Glomerular endothelial cell (primary cell): Measurements from ENCODE around the gene DCP2. TPM values are rescaled to one million over a fixed set of nuclear protein-coding genes. Genes with fewer than 3 reads are reported as not detected.
A peak's percentile ranks its signal among the peaks of the same experiment; 100 is the strongest.

Source experiments
- DNase-seq: peaks from one replicate; pipeline ENCODE4 v3.0.0-alpha.2; 2011; ENCODE audit warnings: low read depth, low spot score; ENCODE audit errors: extremely low read depth
- total RNA-seq: library from RNA; depleted of rRNA; stranded (reverse); fragments of >200 nt; gene quantifications from 2 replicates; pipeline ENCODE4 v1.2.3, GENCODE V29; 2015

DCP2 gene
- total RNA-seq, 1 donor from 2014 or later = 29.2 TPM

DNA sequence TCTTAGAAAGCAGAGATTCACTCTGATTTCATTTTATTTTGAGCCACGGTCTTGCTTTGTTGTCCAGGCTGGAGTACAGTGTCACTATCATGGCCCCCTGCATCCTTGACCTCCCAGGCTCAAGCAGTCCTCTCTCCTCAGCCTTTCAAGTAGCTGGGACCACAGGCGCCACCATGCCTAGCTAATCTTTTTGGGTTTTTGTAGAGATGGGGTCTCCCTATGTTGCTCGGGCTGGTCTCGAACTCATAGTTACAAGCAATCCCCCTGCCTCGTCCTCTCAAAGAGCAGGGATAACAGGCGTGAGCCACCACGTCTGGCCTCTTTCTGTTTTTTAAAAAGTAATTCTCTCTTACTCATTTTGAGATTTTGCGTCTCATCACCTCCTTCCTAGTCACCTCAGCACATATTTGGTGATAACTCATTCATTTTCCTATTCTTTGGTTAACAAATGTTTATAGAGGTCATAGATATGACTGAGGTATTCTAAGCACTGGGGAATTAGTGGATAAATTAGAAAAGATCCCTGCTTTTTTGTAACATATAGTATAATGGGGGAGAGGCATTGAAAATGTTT lies 10.8 kb upstream of the DCP2 start:
- DNase-seq = no peak

DNA sequence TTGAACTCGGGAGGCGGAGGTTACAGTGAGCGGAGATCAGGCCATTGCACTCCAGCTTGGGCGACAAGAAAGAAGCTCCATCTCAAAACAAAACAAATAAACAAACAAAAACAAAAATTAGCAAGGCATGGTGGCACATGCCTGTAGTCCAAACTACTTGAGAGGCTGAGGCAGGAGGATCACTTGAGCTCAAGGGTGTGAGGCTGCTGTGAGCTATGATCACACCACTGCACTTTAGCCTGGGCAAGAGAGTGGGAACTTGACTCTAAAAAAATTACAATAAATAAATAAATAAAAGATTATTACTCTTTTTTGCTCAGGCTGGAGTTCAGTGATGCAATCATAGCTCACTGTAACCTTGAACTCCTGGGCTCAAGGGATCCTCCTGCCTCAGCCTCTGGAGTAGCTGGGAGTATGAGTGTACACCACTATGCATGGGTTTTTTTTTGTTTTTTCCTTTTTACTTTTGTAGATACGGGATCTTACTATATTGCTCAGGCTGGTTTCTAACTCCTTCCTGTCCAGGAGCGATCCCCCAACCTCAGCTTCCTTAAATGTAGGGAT lies 9.0 kb upstream of the DCP2 start:
- no peak for DNase-seq

DNA sequence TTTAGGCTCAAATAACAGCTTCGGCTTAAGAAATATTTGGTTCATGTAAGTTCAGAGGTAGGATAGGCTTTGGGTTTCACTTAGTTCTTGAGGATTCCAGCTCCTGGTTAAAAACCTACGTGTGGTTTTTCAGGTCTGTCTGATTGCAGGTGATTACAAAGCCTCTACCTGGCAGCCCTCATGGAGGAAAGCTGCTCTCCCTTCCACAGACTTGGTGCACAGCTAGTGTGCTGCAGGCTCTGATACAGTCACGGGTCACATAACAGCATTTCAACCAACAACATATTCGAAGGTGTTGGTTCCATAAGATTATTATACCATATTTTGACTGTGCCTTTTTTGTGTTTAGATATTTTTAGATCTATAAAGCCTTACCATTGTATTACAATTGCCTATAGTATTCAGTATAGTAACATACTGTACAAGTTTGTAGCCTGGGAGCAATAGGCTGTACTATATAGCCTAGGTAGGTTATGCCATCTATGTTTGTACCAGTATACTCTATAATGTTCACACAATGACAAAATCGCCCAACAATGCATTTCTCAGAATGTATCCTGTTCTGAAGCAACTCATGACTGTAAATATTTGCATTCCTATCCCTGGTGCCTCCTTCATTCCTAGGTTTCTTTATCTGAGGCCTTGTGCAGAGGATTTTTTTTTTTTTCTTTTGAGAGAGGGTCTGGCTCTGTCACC lies 8.0 kb upstream of the DCP2 start:
- no peak for DNase-seq

DNA sequence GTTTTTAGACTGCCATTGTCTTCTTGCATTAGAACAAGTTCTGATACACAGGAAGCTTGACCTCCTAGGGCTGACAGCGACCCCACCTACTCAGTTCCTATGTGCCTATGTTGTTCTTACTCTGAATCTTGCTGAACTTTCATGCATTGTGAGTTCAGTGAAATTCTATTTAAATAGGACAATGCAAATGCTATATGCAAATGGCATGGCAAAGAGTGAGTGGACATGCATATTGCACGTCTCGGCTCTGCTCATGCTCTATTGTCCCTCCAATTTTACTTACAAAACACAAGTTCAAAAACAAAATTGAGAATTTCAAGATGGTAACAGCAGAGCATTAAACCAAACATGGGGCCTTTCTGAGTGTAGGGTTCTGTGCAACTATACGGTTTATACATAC lies 5.3 kb upstream of the DCP2 start:
- DNase-seq = no peak

DNA sequence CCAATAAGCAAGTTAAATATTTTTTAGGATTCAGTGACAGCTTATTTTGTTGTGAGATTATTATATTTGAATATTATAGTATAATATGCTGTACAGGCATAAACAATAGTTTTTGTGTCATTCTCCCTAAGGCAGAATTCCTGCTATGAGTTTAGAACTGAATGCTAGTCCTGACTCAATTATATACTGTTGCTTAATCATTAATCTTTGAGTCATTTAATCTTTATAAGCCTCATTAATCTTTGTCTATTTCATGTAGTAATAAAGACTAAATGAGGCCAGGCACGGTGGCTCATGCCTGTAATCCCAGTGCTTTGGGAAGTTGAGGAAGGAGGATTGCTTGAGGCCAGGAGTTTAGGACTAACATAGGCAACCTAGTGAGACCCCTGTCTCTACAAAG lies 3.6 kb upstream of the DCP2 start:
- no peak for DNase-seq

DNA sequence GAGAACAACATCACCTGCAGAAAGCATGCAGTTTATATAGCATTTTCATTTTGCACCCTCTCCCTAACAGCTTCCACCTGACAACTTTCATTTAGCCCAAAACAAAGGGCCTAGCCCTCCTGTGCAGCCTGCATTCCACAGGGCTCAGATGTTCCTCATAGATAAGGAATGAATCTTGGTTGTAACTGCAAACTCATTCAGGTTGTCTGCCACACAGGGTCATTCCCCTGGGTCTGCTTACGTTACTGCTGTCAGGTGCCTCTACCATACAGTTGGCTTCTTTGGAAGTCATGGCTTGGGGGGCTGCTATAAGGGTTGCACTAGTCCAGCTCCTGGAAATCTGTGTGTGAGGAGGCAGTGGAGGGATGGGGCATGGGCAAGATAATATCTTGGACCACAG lies 2.7 kb upstream of the DCP2 start:
- DNase-seq = no peak

DNA sequence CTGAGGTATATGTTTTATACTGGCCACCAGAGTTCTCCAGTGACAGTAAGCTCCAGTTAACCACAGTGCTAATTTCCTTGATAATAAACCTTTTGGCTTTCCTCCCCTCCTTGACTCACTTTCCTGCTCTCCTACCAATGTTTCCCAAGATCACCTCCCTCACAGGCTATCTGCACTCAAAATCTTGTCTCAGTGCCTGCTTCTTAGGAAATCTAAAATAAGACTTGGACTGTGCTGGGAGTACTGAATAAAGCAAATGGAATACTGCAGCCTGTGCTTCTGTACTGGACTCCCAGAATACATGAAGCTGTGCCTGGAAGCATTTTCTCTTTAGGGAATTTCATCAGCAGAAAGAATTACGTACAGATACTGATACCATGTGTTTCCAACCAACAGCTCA lies 1.7 kb upstream of the DCP2 start:
- DNase-seq = no peak

DNA sequence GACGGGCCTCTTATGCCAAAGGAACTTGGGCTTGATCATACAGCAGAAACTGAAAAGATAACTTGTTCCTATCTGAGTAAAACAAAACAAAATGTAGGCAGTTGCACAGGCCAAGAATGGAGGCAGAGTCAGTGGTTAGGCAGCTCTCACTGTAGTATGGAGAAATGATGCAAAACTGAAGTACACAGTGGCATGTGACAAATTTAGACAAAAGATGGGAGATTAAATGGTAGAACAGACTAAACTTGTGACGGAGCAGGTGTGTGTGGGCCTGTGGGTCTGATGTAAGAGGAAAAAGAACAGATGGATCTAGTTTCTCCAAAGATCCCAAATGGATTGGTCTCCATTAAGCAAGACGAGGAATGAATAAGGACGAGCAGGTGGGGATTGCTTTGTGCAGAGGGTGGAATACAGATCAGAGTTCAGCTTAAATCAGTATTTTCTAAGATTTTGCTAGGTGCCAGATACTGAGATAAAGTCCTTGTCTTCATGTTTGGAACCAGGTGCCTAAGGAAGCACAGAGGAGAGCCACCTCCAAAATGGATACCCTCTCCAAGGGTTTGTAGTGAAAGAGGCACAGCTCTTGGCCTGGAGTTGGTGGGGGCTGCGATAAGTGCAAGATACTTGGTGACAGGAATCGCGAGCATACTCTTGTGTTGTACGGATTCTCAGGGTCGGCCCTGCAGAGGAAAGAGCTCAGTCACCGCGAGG lies 722 bp upstream of the DCP2 start:
- DNase-seq = no peak

DNA sequence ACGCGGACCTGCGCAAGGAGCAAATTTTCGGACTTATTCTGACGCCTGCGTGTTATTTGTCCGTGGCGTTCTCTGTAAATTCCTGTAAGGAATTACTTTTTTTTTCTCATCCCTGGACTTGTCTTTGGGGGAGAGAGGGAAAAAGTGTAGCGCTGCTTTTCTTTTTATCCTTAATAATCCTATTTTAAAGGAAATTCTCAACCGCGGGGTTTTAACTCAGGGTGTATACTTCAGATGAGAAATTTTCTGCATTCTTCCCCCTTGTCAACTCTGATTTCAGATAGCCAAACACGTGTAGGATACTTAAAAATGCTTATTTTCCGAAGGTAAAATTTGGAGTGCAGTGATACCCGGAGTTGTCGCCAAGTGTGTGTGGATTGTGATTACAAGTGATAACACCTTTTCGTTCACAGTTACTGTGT lies 853 bp downstream of the DCP2 start:
- DNase-seq = no peak

DNA sequence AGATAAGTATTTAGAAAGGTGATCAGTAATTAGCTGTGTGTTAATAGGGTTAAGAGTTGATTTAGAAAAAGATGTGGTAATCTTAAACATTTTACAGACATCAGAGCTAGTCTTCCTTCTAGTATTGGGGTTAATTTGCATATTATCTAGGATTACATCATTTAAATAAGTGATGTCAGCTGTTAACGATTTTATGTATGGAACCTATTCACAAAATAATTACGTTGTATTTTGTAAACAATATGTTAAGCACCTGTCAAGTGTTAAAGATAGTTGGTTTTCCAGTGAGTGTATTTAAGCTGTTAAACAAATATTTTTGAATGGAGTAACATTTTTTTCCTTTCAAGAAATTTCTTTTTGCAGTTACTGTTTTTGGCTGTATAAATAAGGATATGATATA lies 2.2 kb downstream of the DCP2 start:
- DNase-seq = no peak

DNA sequence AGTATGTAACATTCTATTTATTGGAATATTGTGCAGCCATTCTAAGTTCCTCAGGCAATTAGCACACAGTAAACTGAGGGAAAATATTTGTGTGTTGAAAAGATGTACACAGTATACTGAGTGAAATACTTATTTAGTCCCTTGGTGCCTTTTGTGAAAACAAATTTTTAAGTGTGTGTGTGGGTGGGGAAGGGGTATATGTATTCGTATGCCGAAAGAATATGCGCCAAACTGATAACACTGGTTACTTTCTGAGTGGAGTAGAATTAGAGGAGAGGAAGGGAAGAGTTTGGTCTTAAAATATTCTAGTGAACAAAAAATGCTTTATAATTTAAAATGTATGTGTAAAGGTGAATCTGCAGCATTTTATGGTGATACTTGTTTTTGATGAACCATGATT lies 3.1 kb downstream of the DCP2 start:
- no peak for DNase-seq

DNA sequence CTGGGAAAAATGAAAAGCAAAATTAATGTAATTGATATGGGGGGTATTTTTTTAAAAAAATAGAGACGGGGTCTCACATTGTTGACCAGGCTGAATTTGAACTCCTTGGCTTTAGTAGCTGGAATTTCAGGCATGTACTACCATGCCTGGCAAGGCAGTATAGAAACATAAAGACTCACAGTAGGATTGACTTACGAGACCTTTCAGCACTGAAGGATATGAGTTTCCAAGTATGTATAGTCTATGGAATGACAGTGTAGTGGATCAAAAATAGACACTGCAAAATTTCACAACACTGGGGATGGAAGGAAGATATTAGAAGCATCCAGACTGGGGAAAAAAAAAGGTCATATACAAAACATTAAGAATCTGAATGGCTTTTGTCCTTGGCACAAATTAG lies 6.8 kb downstream of the DCP2 start:
- DNase-seq = no peak

DNA sequence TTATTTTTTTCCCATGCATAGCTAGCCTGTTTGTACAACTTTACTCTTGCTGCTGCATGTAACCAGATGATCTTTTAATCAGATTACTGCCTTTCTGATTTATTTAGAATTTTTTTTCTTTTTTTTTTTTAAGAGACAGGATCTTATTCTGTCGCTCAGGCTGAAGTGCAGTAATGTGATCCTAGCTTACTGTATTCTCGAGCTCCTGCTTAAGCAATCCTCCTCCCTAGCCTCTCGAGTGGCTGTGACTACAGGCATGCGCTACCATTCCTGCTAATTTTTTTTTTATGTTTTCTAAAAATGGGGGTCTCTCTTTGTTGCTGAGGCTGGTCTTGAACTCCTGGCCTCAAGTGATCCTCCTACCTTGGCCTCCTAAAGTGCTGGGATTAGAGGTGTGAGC lies 9.6 kb downstream of the DCP2 start:
- no peak for DNase-seq

DNA sequence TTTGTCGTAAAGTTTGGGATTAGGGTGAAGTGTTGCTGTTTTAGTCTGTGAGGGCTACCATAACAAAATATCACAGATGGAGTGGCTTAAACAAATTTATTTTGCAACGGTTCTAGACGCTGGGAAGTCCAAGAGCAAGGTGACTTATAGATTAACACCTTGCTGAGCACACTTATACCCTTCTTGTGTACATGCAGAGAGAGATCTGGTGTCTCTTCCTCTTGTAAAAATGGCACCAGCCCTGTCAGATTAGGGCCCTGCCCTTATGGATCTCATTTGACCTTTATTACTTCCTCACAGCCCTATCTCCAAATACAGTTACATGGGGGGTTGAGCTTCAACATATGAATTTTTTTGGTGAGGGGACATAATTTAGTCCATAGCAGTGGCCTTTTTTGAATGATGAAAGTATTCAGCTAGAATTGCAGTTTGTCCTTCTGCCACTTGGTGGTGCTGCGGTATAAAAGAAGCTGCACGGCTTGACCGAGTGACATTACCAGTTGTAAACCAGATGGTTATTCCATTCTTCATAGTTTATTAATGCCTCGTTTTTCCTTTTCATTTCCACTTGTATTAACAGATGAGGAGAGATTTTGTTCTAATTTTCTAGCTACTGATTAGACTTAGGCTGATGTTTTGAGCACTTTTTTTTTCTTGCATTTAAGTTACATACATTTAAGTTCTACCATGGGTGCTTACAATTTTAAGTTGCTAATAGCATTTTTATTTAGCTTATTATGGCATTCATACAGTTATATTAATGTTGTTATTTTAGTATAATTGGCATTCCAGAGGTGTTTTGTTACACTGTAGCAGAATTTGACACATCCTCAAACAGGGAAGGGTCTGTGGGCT lies 19.4 kb downstream of the DCP2 start:
- peak; percentile 68 for DNase-seq

DNA sequence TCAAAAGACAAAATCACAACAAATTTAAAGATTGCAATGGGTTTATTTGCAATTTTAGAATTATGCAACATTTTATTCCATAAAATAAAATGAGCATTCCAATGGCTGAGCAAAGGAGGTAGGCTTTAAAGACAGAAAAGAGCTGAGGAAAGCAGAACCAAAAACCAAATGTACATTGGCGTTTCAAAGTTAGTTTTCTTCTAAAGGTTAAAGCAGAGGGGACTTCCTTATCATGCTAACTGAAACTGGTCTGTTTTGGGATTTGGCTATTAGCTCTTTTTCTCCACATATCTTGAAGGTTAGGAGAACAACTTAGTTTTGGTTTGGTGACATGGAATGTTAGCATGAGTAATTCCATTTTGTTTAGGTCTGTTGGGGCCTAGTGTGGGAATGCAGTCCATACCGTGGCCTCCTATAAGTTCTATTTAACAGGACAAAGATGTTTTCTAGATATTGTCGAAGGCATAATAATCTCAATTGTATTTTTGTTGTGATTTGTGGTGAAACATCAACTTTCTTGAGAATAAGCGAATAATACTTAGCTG lies 20.3 kb downstream of the DCP2 start:
- no peak for DNase-seq

DNA sequence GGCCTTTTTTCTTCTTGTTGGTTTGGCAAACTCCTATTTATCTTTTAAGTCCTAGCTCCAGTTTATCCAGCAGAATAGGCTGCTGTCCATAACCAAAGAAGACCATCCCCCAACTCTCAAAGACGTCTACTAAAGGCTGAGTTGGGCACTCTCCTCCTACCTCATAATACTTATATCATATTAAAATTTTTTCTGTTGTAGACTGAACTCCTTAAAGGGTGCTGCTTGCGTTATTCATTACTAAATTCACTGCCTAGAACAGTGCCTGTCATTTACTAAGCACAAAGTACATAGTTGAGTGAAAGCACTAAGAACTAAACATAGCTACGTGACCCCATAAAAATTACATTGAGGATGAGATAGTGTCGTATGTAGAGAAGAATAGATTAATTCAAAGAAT lies 21.7 kb downstream of the DCP2 start:
- DNase-seq = no peak

DNA sequence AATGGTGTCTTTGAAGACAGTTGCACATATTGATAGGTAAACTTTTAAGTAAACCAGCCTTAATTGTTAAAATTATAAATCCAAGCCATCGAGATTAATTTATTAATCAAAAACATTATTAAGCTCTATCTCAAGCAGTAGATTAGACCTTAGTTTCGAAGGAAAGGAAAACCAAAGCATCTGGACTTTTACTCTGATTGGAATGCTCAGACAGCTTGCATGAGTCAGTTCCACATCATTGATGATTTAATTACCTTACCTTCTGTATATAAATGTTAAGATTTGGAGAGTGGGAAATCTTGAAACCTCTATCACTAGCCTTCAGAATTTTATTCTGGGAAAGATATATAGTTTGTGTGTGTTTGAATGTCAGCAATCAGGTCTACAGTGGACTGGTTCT lies 23.9 kb downstream of the DCP2 start:
- no peak for DNase-seq

DNA sequence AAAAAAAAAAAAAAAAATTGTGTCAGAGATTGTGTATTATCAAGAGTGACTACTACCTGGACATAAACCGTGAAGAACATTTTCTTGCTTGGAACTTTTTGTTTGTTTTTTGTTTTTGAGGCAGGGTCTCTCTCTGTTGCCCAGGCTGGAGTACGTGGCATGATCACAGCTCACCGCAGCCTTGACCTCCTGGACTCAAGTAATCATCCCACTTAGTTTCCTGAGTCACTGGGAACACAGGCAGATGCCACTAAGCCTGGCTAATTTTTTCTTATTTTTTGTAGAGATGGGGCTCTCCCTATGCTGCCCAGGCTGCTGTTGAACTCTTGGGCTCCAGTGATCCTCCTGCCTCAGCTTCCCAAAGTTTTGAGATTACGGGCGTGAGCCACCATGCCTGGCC lies 25.8 kb downstream of the DCP2 start:
- no peak for DNase-seq

DNA sequence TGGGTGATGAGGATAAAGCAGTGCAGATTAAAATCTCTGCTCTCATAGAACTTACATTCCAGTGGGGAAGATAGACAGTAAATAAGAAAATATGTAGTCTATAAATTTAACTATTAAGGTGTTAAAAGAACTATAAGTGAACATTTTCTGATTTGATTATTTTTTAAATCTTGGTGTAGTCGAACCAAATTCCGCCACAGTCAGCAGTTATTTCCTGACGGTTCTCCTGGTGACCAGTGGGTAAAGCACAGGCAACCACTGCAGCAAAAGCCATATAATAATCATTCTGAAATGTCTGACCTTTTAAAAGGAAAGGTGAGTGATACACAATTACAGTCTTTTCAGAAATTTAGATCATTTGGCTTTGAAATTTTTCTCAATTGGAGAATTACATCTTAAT lies 27.2 kb downstream of the DCP2 start:
- no peak for DNase-seq

DNA sequence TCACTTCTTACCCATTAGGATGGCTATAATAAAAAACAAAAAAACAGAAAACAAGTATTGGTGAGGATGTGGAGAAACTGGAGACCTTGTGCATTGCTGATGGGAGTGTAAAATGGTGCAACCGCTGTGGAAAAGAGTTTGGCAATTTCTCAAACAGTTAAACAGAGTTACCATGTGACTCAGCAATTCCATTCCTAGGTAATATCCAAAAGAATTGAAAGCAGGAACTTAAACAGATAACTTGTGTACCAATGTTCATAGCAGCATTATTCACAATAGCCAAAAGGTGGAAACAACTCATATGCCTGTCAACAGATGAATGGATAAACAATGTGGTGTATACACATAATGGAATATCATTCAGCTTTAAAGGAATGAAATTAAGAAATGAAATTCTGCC lies 28.9 kb downstream of the DCP2 start:
- no peak for DNase-seq
